AG10803 (cell line): ENCODE data around the gene ERF.

Source experiments
- DNase-seq: peaks from one replicate; pipeline ENCODE4 v3.0.0; 2010; ENCODE audit warnings: low read depth
- H3K4me3 ChIP-seq: 2 replicates; pipeline ENCODE4 v1.5.1; 2011; ENCODE audit warnings: mild to moderate bottlenecking, low read length, control low read depth
- TF ChIP-seq, protein P1 (sequence below): conservative IDR thresholded peaks from 2 replicates; pipeline ENCODE4 v1.5.1; 2011; ENCODE audit warnings: mild to moderate bottlenecking, low read length, control low read depth, inconsistent platforms

ERF gene

GRCh38 chr19:42279155-42279901 is 24.4 kb upstream of the ERF start:
- DNase-seq: no peak
- TF ChIP-seq, protein P1, sequence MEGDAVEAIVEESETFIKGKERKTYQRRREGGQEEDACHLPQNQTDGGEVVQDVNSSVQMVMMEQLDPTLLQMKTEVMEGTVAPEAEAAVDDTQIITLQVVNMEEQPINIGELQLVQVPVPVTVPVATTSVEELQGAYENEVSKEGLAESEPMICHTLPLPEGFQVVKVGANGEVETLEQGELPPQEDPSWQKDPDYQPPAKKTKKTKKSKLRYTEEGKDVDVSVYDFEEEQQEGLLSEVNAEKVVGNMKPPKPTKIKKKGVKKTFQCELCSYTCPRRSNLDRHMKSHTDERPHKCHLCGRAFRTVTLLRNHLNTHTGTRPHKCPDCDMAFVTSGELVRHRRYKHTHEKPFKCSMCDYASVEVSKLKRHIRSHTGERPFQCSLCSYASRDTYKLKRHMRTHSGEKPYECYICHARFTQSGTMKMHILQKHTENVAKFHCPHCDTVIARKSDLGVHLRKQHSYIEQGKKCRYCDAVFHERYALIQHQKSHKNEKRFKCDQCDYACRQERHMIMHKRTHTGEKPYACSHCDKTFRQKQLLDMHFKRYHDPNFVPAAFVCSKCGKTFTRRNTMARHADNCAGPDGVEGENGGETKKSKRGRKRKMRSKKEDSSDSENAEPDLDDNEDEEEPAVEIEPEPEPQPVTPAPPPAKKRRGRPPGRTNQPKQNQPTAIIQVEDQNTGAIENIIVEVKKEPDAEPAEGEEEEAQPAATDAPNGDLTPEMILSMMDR: no peak

GRCh38 chr19:42278452-42279154 is 23.7 kb upstream of the ERF start:
- no peak for DNase-seq
- H3K4me3 ChIP-seq: no peak overlapping the region
- TF ChIP-seq, protein P1: no peak

More at GRCh38 chr19:42279155-42279901, 24.4 kb upstream of the ERF start:
- peak overlapping the region; percentile 78 for H3K4me3 ChIP-seq

- TF ChIP-seq, protein P1: no peak
- no peak overlapping the region for H3K4me3 ChIP-seq
- DNase-seq: peak; percentile 70
Measured at GRCh38 chr19:42277821-42278451, 23.0 kb upstream of the ERF start.

DNA sequence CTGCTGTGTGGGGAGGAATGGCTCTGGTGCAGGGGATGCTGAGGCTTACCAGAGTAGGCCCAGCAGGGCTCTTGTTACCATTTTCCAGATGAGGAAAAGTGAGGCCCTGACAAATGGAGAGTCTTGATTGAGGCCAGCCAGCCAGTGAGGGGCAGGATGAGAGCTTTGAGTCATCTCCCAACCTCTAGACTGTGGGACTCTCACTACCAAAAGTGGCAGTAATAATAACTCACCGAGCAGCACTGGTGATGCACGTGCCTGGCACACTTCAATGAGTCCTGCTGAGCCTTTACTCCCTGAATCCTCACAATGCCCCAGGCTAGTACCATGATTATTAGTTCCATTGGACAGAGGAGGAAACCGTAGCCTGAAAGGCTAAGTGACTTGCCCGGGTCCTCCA is 21.9 kb upstream of the ERF start:
- TF ChIP-seq, protein P1: no peak
- H3K4me3 ChIP-seq: no peak overlapping the region
- no peak for DNase-seq

DNA sequence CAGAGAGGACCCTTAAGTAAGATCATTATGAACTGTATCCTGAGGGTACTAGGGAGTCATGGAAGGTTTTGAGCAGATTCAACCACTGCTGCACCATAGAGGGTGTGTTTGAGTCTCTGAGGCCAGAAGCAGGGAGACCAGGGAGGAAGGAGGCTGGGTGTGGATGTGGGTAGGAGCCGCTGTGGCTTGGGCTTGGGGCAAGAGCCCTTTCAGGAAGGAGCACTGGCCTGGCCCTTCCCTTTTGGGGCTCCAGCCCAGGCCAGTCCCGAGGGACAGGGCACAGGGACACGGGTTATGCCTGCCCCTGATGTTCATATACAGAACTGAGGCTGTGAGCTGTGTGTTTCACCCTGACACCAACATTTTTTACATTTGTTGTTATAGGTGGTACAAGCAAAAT is 21.4 kb upstream of the ERF start:
- TF ChIP-seq, protein P1: no peak
- H3K4me3 ChIP-seq: no peak overlapping the region
- no peak for DNase-seq

DNA sequence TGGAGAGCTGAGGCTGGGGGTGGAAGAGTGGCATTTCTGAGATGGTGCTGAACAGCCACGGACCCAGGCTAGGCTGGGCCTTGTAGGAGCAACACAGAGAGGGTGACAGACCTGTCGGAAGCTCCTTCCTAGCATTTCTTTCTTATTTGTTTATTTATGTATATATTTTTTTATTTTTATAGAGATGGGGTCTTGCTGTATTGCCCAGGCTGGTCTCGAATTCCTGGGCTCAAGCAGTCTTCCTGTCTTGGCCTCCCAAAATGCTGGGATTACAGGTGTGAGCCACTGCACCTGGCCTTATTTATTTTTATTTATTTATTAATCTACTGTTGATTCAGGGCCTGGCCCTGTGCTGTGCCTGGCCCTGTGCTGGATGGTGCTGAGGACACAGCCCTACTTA is 20.6 kb upstream of the ERF start:
- no peak overlapping the region for H3K4me3 ChIP-seq
- DNase-seq: no peak
- TF ChIP-seq, protein P1: no peak

- no peak overlapping the region for H3K4me3 ChIP-seq
- TF ChIP-seq, protein P1: no peak
- DNase-seq: no peak
Measured at GRCh38 chr19:42275103-42275502, 20.2 kb upstream of the ERF start.
